ENCODE data around the gene ZNF280D.

Gene ZNF280D

DNA sequence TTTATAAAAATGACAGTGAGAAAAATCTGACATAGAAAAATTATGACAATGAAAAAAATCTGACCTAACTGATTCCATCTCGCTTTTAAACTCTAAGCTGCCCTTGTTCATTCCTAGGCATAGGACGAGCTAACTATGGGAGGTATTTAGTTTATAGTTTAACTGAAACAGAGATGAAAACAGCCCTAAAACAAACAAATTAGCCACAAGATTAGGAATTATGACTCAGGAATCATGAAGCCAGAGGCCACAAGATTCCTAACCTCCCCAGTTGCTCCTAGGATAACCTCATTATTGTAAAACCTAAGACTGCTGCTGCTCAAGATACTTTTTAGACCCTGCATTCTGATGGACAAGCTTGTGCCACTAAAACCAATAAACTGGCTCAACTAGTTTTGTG is 145.6 kb downstream of the ZNF280D start:
- no peak for DNase-seq (ENCODE audit: extremely low read depth, low read depth)
- TF ChIP-seq, protein P1, sequence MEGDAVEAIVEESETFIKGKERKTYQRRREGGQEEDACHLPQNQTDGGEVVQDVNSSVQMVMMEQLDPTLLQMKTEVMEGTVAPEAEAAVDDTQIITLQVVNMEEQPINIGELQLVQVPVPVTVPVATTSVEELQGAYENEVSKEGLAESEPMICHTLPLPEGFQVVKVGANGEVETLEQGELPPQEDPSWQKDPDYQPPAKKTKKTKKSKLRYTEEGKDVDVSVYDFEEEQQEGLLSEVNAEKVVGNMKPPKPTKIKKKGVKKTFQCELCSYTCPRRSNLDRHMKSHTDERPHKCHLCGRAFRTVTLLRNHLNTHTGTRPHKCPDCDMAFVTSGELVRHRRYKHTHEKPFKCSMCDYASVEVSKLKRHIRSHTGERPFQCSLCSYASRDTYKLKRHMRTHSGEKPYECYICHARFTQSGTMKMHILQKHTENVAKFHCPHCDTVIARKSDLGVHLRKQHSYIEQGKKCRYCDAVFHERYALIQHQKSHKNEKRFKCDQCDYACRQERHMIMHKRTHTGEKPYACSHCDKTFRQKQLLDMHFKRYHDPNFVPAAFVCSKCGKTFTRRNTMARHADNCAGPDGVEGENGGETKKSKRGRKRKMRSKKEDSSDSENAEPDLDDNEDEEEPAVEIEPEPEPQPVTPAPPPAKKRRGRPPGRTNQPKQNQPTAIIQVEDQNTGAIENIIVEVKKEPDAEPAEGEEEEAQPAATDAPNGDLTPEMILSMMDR (IDR thresholded peaks at IDR 0.05; ENCODE audit: low read depth, low read length) = no peak

DNA sequence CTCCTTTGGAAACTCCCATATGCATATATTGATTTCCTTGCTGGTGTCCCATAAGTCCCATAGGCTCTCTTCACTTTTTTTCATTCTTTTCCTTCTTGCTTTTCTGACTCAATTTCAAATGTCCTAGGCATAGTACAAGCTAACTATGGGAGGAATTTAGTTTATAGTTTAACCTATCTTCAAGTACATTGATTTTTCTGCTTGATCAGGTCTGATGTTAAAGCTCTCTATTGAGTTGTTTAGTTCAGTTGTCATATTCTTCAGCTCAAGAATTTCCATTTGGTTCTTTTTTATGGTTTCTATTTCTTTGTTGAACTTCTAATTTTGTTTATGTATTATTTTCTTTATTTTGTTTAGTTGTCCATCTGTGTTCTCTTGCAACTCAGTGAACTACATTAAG is 147.1 kb downstream of the ZNF280D start:
- TF ChIP-seq, protein P1 (IDR thresholded peaks at IDR 0.05; ENCODE audit: low read depth, low read length) = no peak
- DNase-seq (ENCODE audit: extremely low read depth, low read depth) = no peak

DNA sequence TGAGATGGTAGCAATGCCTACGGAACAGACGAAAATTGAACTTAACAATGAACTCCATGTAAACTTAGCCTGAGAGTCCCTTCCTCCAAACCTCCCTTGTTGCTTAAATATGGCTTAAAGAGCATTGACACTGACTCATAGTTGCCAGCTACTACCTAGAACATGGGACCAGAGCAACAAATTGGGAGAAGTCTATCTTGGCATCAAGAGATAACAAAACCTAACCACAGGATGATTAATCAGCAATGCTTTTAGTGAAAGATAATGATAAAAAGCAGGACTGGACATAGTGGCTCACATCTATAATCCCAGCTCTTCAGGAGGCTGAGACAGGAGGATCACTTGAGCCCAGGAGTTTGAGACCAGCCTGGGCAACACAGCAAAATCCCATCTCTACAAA is 150.5 kb downstream of the ZNF280D start:
- no peak for DNase-seq (ENCODE audit: extremely low read depth, low read depth)
- TF ChIP-seq, protein P1 (IDR thresholded peaks at IDR 0.05; ENCODE audit: low read depth, low read length) = no peak
